Panc1 (cell line): ENCODE data around the gene MROH2A.

Experiments
- CTCF ChIP-seq: fragments of 450-650 bp; IDR thresholded peaks from 2 replicates; pipeline ENCODE4 v1.5.1; 2017; ENCODE audit warnings: mild to moderate bottlenecking
- POLR2AphosphoS5 ChIP-seq: IDR thresholded peaks from 2 replicates; pipeline ENCODE4 v1.6.1; 2012; ENCODE audit warnings: mild to moderate bottlenecking, low read depth, low read length, moderate library complexity
- REST ChIP-seq, 2 experiments: IDR thresholded peaks; 2 replicates each; pipeline ENCODE4 v1.6.1; 2011 to 2012; ENCODE audit warnings: low read depth in 2 of 2, control low read depth in 1 of 2, low read length in 1 of 2, mild to moderate bottlenecking in 1 of 2, moderate library complexity in 1 of 2; ENCODE audit not compliant: insufficient read depth in 1 of 2
- SIN3A ChIP-seq: IDR thresholded peaks from 2 replicates; pipeline ENCODE4 v1.6.1; 2012; ENCODE audit warnings: low read depth, mild to moderate bottlenecking, low read length, moderate library complexity, borderline replicate concordance; ENCODE audit not compliant: insufficient read depth
- TCF7L2 ChIP-seq: IDR thresholded peaks from 2 replicates; pipeline ENCODE4 v1.6.1; 2011; ENCODE audit warnings: mild to moderate bottlenecking, low read depth, low read length, inconsistent platforms

GRCh38 chr2:233754872-233755611 is 23.1 kb upstream of the MROH2A start:
- TF ChIP-seq CTCF (no peak), TCF7L2 (no peak), POLR2AphosphoS5 (no peak), REST (IDR thresholded peaks at IDR 0.05; ENCODE audit: insufficient read depth in 1 of 2, low read depth in 2 of 2, low read length in 1 of 2) (no peak), SIN3A (no peak)
